NCI-H82 treated with DMSO at 0.1 percent for 48 hours (cell line): ENCODE data around the gene COBLL1.

Source experiments
- DNase-seq: peaks from one replicate; lab custom pipeline; 2025; ENCODE audit not compliant: unreplicated experiment; lab: John Stamatoyannopoulos, UW

The COBLL1 gene

GRCh38 chr2:164823126-164823525, 18.5 kb downstream of the COBLL1 start:
- no peak for DNase-seq

- DNase-seq = no peak
These were observed 20.3 kb downstream of the COBLL1 start for GRCh38 chr2:164821338-164821737.

GRCh38 chr2:164818149-164819136, 23.2 kb downstream of the COBLL1 start:
- no peak for DNase-seq

GRCh38 chr2:164816900-164817299, 24.7 kb downstream of the COBLL1 start:
- DNase-seq = no peak

- no peak for DNase-seq
These were observed 25.6 kb downstream of the COBLL1 start for GRCh38 chr2:164816046-164816445.

GRCh38 chr2:164815071-164815793, 26.4 kb downstream of the COBLL1 start:
- no peak for DNase-seq

GRCh38 chr2:164813535-164813934, 28.1 kb downstream of the COBLL1 start:
- DNase-seq = no peak

- DNase-seq = no peak
These were observed 29.2 kb downstream of the COBLL1 start for GRCh38 chr2:164812378-164812777.

- no peak for DNase-seq
These were observed 29.8 kb downstream of the COBLL1 start for GRCh38 chr2:164811819-164812218.

GRCh38 chr2:164810843-164811242, 30.8 kb downstream of the COBLL1 start:
- DNase-seq = no peak

GRCh38 chr2:164808776-164809175, 32.8 kb downstream of the COBLL1 start:
- DNase-seq = no peak

- DNase-seq = no peak
These were observed 37.7 kb downstream of the COBLL1 start for GRCh38 chr2:164803776-164804466.

GRCh38 chr2:164802095-164802707, 39.4 kb downstream of the COBLL1 start:
- DNase-seq = no peak

GRCh38 chr2:164800572-164800971, 41.1 kb downstream of the COBLL1 start:
- DNase-seq = no peak

- DNase-seq = no peak
These were observed 44.0 kb downstream of the COBLL1 start for GRCh38 chr2:164797627-164798026.

GRCh38 chr2:164796999-164797398, 44.6 kb downstream of the COBLL1 start:
- DNase-seq = no peak

- DNase-seq = no peak
These were observed 47.0 kb downstream of the COBLL1 start for GRCh38 chr2:164794432-164795231.

GRCh38 chr2:164794016-164794415, 47.6 kb downstream of the COBLL1 start:
- DNase-seq = no peak

GRCh38 chr2:164793529-164793928, 48.1 kb downstream of the COBLL1 start:
- no peak for DNase-seq
